Measurements from ENCODE around the gene TBC1D25.

The TBC1D25 gene, protein sequence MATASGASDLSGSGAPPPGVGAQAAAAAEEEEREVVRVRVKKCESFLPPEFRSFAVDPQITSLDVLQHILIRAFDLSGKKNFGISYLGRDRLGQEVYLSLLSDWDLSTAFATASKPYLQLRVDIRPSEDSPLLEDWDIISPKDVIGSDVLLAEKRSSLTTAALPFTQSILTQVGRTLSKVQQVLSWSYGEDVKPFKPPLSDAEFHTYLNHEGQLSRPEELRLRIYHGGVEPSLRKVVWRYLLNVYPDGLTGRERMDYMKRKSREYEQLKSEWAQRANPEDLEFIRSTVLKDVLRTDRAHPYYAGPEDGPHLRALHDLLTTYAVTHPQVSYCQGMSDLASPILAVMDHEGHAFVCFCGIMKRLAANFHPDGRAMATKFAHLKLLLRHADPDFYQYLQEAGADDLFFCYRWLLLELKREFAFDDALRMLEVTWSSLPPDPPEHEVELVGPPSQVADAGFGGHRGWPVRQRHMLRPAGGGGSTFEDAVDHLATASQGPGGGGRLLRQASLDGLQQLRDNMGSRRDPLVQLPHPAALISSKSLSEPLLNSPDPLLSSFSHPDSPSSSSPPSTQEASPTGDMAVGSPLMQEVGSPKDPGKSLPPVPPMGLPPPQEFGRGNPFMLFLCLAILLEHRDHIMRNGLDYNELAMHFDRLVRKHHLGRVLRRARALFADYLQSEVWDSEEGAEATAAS

DNA sequence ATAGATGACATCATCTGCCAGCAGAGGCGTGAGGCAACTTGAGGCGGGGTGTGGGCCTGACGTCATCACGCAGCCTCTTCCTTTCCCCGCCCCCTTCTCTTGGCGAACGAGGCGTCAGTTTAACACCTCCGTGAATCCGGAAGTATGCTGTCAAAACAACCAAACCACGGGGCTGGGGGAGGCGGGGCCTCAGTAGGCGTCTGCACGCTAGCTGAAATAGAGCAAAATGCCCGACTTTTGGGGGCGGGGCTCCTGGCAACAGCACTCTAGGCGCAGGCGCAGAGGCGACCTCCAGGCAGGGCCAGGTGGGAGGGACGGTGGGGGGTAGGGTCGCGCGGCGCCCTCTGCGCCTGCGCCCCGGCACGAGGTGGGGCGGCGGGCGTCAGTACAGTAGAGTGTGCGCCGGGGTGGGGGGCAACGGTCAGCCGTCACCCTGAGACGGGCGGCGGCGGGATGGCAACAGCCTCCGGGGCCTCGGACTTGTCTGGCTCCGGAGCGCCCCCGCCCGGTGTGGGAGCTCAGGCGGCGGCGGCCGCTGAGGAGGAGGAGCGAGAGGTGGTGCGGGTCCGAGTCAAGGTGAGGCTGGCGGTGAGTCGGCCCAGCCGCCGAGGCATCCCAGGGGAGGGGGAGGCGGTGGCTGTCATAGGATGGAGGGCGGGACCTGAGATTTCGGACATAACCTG, at the start of gene TBC1D25:
Gene TBC1D25, plus strand, starts transcription at position 370 of the 683 bp plus-strand sequence. Its CDS starts 84 bp downstream, at position 454.
- peak; percentile 93 for DNase-seq

GRCh38 chrX:48489892-48490291, 49.6 kb upstream of the TBC1D25 start:
- no peak for DNase-seq

- no peak for DNase-seq
Observed at GRCh38 chrX:48490661-48491060, 48.9 kb upstream of the TBC1D25 start.

GRCh38 chrX:48491809-48492208, 47.7 kb upstream of the TBC1D25 start:
- DNase-seq, result no peak

DNA sequence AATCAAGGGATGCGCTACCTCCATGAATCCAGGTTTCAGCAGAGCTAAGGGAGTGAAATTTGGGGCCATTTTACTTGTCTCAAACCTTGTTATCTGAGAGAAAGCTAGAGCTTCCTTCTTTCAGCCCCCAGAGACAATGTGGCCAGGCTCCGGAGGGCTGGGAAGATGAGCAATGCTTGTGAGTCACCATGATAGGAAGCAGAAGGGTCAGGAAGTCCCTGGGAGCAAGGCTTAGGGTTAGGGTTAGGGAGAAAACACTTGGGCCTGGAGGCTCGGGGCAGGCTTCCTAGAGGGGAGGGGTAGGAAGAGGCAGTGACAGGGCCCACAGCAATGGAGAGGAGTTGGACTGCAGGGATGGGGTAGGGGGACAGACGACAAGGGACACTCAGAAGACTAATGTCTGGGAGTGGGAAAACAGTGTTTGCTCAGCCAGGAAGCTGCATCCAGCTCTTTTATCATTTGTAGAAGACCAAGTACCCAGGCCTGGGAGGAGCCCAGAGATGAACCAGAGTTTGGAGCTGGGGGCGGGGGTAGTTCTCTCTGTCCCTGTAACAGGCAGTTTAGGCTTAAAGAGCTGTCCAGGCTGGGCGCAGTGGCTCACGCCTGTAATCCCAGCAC, 47.1 kb upstream of the TBC1D25 start:
- no peak for DNase-seq

DNA sequence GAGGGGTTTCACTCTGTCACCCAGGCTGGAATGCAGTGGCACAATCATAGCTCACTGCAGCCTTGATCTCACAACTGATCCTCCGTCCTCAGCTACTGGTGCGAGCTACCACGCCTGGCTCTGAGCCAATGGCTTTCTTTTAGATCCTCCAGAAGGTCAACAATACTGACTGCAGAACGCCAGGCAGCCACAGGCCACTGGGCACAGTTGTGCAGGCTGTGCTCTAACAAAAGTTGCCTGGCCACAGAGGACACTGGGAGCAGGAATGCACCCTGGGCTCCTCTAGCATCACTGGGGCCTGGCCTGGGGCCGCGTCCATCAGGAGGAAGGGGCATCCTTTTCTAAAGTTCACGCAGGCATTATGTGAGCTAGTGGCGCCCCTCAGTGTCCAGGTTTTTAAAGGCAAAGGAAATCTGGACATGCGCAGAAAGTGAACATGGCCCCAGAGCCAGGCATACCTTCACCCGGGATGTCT, 45.6 kb upstream of the TBC1D25 start:
- no peak for DNase-seq

GRCh38 chrX:48496660-48497059, 42.9 kb upstream of the TBC1D25 start:
- DNase-seq, result no peak

DNA sequence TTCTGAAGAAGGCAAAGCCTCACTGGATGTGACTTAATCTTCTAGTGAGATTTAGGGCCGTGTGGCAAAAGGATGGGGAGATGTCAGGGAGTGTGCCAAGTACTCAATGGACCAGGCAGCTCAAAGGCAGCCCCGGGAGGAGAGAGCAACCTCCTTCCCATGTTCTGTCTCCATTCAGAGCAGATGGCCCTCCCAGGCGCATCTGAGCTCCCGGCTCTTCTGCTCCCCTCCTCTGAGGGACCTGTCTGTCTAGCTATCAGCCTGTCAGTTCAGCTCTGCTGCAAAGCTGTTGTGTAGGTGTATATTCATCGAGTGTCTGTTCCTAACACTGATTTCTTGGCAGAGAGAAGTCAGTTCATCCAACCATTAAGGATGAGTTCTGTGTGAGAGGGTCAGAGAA, 41.6 kb upstream of the TBC1D25 start:
- DNase-seq, result no peak

- DNase-seq, result no peak
Observed at GRCh38 chrX:48498374-48498809, 41.1 kb upstream of the TBC1D25 start.

DNA sequence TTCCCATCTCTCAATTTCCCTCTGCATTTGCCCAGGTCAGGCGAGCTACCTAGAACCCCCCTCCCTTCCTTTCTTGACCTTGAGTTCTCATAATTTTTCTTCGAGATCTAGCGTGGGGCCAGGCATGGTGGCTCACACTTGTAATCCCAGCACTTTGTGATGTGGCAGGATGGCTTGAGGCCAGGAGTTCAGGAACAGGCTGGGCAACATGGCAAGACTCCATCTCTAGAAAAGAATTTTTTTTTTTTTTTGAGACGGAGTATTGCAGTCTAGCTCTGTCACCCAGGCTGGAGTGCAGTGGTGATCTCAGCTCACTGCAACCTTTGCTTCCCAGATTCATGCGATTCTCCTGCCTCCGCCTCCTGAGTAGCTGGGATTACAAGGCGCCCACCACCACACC, 35.3 kb upstream of the TBC1D25 start:
- DNase-seq, result no peak

- no peak for DNase-seq
Observed at GRCh38 chrX:48505481-48505880, 34.0 kb upstream of the TBC1D25 start.

DNA sequence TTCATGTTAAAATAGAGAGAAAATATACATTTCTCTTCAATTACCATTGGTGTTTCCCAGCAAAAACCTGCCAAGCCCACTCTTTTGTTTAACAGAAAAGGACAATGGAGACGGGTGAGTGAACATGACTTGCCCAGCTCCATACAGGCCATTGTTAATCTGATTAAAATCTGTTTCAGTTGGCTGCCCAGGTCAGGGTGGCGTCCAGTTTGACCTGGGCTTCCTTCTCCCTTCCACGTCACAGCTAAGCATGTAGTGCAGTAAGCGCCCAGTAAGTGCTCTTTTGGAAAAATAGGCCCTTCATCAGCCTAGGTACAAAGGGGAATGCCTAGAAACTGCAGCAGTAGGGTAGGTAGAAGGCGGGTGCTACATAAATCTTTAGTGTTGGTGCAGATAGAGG, 32.3 kb upstream of the TBC1D25 start:
- no peak for DNase-seq

DNA sequence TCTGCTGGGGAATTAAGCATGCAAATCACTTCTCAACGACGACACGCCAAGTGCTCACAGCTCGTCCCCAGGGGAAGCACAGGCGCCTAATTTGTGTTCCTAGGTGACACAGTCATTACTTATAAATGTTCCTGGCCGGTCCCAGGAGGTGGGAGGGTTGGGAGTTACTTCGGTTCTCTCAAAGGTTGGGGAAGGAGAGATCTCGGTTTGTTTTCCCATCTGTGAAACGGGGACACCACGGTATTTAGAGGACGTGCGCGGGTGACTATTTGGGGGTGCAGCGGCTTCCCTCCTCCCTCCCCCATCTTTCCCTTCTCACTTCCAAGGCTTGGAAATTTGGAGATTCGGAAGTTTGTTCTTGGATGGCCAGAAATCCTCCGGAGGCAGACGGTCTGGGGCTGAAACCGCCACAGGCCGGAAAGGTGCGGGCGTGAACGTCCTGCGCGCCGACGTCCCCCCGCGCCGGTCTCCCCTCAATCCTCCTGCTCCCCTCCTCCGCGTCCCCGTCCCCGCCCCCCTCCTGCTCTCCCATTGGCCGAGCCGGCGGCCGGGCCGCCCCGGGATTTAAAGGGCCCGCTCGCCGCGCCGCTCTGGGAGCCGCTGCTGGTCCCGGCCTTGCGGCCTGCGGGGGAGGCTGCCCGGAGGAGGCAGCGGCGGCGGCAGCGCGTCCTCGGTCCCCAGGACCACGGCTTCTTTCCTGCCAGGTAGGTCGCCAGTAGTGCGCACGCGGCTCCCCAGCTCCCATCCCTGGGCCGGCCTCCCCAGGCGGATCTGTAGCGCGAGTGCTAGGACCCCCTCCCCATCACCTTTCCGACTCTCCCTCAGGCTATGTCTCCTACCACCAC, 30.9 kb upstream of the TBC1D25 start, which contains the start of gene PORCN:
Gene PORCN, plus strand, starts transcription at position 593 of the 845 bp plus-strand sequence. CDS start 829 bp downstream, outside the sequence.
- no peak for DNase-seq

DNA sequence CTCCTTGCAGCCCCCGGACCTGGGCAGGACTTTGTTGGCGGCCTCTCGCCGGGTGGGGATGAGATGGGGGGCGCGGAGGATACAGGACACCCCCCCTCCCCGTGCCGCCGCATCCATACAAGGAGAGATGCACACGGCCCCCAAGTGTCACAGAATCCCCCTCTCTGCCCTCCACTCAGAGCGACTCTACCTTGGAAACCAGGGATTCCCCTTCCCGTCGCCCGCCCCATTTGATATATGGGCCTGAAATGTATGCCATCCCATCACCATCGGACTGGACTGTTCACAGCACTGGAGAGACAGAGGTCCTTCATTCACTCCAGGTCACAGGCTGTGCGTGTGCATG, 30.3 kb upstream of the TBC1D25 start:
- no peak for DNase-seq

DNA sequence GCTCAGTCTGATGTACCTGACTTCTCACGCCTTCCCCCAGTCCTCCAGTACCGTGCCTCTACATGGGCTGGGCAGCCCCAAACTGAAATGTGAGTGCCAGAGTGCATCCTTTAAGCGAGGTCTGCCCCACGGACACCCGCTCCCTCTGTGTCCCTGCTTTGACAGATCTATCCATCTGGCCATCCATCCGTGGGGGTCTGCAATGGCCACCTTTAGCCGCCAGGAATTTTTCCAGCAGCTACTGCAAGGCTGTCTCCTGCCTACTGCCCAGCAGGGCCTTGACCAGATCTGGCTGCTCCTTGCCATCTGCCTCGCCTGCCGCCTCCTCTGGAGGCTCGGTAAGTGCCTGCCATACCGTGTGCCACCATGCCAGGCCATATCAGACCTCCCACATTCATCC, 29.9 kb upstream of the TBC1D25 start:
- DNase-seq, result no peak

DNA sequence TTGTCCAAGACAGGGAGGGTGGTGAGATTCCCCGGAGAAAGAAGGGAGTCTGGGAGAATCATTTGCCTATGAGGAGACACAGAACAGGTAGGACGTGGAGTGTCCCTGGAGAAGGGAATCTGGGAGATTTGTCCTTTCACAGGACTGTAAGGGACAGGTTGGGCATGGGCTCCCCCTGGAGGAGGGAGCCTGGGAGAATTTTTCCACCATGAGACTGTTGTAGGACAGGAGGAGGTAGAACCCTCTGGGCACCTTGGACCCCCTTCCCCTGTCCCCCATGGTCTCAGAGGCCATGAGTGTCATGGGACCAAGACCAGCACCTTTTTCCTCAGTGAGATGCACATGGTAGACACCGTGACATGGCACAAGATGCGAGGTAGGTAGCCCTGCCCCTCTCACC, 28.0 kb upstream of the TBC1D25 start:
- no peak for DNase-seq

- no peak for DNase-seq
Observed at GRCh38 chrX:48512371-48512935, 27.1 kb upstream of the TBC1D25 start.

- no peak for DNase-seq
Observed at GRCh38 chrX:48513670-48514069, 25.8 kb upstream of the TBC1D25 start.

- DNase-seq, result no peak
Observed at GRCh38 chrX:48514126-48514806, 25.2 kb upstream of the TBC1D25 start.

- no peak for DNase-seq
Observed at GRCh38 chrX:48514868-48515460, 24.6 kb upstream of the TBC1D25 start.

- no peak for DNase-seq
Observed at GRCh38 chrX:48515842-48516241, 23.7 kb upstream of the TBC1D25 start.
